SKM-1 treated with dmso at 0.1 percent for 144 hours (cell line): ENCODE results near the gene UBE2L3.

Experiments used
- DNase-seq: peaks from one replicate; lab custom pipeline; 2025; ENCODE audit not compliant: unreplicated experiment; lab: John Stamatoyannopoulos, UW

Gene UBE2L3

DNA sequence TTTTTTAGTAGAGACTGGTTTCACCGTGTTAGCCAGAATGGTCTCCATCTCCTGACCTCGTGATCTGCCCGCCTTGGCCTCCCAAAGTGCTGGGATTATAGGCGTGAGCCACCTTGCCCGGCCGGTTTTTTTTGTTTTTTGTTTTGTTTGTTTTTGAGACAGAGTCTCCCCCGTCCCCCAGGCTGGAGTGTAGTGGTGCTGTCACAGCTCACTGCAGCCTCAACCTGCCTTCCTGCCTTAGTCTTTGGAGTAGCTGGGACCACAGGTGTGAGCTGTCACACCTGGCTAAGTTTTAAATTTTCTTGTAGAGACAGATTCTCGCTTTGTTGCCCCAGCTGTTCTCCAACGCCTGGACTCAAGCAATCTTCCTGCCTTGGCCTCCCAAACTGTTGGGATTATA, 101.5 kb downstream of the UBE2L3 start:
- DNase-seq: no peak

DNA sequence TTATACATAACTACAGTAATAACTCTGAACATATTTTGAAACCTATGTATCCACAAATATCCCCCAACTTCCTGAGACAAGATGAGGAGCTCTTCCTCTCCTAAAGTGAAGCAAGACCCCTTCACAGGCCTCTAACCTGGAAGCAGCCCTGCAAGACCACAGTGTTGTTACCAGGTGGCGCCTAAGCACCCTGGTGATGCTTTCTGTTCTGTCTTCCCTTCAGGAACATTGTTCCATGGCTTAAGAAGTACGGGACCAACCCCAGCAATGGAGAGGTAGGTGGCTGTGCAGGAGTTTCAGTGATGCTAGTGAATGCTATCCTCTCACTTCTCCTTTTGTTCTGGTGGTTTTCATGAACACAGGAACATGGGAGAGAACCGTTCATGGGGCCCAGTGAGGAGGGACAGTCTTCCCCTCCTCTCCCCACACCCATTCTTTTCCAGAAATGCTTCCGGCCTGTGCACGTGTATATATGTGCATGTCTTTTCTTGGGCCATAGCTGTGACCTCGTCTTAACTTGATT, 104.7 kb downstream of the UBE2L3 start:
- DNase-seq: no peak
